RWPE1 (cell line): ENCODE data around the gene LRRC49.
"Not testable (repeated sequence)": the region's sequence is repeated elsewhere in the genome, so short reads cannot be mapped to it uniquely, and the experiment has no call there.

ENCODE experiments used
- CTCF ChIA-PET: fragments of 350-600 bp; sonication (Branson Sonifier 250); formaldehyde crosslinking; extraction: SDS; loops from one replicate; lab custom pipeline; 2021; lab: Yijun Ruan, JAX
- POLR2A ChIA-PET: fragments of 400-600 bp; formaldehyde crosslinking; extraction: SDS; loops from one replicate; lab custom pipeline; 2020; ENCODE audit warnings: antibody characterized with exemption; ENCODE audit not compliant: low non-redundant PET; lab: Yijun Ruan, JAX
- DNase-seq: peaks from one replicate; pipeline ENCODE4 v3.0.0; 2012; ENCODE audit warnings: low spot score
- H3K27ac ChIP-seq: fragments of 450-650 bp; 2 replicates; pipeline ENCODE4 v1.5.1; 2017
- TF ChIP-seq, protein P1 (sequence below): fragments of 450-650 bp; conservative IDR thresholded peaks from 2 replicates; pipeline ENCODE4 v1.5.1; 2017; ENCODE audit warnings: low read depth, mild to moderate bottlenecking

The LRRC49 gene

DNA sequence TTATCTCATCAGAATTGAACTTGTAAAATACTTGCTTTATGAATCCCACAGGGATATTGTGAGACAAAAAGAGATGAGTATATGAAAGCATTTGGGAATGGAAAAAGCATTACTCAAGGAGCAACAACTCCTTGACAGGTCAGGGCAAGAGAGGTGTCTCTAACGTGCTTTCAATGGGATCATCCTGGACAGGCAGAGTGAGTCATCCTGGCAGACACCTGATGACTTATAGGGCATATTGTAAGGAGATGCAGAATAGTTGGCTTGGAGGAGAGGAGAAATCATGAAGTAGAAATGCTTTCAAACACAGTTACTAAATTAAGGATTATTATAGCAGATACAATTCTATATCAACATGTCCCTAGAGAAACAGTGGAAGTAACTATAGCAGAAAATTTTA, 150.7 kb downstream of the LRRC49 start:
- peak; percentile 94 for DNase-seq
- ChIA-PET POLR2A (no interaction called here), CTCF (no interaction called here)
- H3K27ac ChIP-seq: no peak overlapping the region
- TF ChIP-seq, protein P1, sequence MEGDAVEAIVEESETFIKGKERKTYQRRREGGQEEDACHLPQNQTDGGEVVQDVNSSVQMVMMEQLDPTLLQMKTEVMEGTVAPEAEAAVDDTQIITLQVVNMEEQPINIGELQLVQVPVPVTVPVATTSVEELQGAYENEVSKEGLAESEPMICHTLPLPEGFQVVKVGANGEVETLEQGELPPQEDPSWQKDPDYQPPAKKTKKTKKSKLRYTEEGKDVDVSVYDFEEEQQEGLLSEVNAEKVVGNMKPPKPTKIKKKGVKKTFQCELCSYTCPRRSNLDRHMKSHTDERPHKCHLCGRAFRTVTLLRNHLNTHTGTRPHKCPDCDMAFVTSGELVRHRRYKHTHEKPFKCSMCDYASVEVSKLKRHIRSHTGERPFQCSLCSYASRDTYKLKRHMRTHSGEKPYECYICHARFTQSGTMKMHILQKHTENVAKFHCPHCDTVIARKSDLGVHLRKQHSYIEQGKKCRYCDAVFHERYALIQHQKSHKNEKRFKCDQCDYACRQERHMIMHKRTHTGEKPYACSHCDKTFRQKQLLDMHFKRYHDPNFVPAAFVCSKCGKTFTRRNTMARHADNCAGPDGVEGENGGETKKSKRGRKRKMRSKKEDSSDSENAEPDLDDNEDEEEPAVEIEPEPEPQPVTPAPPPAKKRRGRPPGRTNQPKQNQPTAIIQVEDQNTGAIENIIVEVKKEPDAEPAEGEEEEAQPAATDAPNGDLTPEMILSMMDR: no peak

DNA sequence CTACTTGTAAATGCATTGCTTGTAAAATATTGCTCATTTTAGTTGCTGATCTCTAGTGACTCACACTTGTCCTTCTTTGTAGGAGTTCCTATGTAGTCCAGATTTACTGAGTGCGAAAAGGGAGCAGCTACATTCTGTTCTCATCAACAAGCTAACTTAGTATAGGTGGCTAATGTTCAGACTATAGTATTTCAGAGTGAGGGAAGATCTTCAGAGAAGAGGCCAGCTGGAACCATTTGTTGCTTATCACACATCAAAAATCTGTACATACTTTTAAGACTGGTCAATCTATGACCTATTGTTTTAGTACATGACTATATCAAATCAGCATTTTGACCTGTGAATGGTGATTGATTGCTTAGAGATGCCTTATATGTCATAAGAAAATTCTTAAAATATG, 151.4 kb downstream of the LRRC49 start:
- TF ChIP-seq, protein P1: no peak
- CTCF ChIA-PET: no interaction called here
- H3K27ac ChIP-seq: peak overlapping the region; percentile 85
- peak; percentile 38 for DNase-seq
- POLR2A ChIA-PET: no interaction called here

DNA sequence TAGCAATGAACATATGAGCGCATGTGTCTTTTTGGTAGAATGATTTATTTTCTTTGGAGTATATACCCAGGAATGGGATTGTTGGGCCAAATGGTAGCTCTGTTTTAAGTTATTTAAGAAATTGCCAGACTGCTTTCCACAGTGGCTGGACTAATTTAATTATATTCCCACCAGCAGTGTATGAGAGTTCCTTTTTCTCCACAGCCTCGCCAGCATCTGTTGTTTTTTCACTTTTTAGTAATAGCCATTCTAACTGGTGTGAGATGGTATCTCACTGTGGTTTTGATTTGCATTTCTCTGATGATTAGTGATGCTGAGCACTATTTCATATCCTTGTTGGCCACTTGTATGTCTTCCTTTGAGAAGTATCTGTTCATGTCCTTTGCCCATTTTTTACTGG, 153.5 kb downstream of the LRRC49 start:
- H3K27ac ChIP-seq, DNase-seq, POLR2A ChIA-PET, CTCF ChIA-PET: not testable (repeated sequence)

DNA sequence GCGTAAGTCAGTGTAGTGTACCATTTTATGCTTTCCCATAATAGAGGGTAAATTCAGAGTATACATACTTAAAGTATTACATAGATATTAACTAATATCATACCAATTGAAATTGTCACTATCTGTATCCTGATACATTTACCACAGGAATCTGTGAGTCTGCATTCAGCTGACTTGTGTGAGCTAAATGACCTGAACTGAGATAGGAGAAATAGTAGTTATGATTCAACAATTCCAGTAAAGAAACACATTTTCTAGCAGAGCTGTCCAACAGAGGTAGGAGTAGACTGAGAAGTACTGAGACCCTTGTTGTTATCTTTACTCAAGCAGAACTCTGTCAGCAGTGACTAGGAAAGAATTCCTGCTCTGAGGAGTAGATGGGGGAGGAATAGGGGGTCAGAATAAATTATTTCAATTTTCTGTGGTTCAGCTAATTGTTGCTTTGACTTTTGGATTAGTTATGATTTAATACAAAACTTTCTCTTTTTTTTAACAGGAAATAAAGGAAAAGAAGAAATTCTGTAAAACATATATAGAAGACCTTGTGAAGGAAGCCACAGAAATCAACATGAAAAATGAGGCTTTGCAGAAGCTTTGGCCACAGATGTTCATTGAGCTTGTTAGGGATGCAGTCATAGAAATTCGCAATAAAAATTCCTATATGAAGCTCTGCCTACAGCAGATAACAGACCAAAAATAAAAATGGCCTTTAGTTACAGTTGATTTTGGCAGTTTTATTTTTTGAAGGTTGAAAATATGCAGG, 156.5 kb downstream of the LRRC49 start:
- ChIA-PET POLR2A (no interaction called here), CTCF (interaction anchor here (0.6 kb wide), 1 partner anchor 65 kb away, joined by 7 read pairs; no protein-coding TSS in a partner anchor)
- no peak for DNase-seq
- TF ChIP-seq, protein P1: no peak
- no peak overlapping the region for H3K27ac ChIP-seq

DNA sequence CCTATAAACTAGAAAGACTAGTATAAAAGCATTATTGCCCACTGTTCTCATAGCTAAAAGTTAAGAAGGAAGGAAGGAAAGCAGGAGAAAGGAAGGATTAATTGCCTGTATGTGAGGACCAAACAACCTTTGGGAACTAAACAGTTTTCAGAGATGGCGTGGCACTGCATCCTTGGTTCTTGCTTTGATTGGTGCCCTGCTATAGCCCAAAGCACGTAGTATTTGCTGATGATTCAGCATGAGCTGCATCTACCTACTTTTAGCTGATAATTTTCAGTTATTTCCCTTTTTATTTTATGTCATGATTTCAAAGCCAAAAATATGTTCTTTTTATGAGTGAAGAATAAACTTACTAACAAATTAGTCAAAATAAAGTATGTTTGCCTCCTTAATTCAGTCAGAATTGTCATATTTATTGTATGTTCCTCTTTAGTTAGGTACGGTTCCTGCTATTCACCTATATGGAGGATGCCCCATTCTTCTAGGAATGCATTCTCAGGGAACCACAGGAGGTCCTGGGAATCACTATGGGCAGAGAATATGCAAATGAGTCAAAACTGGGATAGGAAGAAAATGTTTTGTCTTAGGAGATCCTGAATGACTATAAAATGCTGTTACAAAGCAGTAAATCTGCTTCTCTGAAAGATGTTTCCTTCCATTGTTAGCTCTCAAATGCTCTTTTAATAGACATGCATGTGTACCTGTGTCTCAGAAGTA, 157.2 kb downstream of the LRRC49 start:
- DNase-seq: no peak
- H3K27ac ChIP-seq: no peak overlapping the region
- TF ChIP-seq, protein P1: no peak
- POLR2A ChIA-PET: no interaction called here
- CTCF ChIA-PET: interaction anchor here (0.6 to 2.0 kb wide), 2 partner anchors 38 to 64 kb away, joined by 4 to 7 read pairs; no protein-coding TSS in a partner anchor

DNA sequence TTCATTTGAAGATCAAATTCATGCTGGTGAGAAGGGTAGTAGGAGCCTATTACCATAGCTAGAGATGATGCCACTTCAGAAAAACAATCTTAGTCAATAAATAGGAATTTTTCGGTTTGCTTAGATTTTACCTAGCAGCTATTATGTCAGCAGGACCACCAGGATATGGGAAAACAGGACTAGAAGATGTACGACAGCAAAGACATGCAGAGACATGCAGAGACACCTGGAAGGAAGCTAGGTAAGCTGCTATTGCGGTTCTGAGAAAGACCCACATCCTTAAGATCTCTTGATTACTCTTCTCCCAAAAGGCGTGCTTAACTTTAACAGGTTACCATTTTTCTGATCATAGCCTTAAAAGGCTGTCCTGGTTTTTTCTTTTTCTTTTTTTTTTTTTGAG, 157.8 kb downstream of the LRRC49 start:
- no peak overlapping the region for H3K27ac ChIP-seq
- CTCF ChIA-PET: interaction anchor here (2.0 kb wide), 1 partner anchor 39 kb away, joined by 4 read pairs; no protein-coding TSS in a partner anchor
- no peak for DNase-seq
- TF ChIP-seq, protein P1: no peak
- POLR2A ChIA-PET: no interaction called here
